NCI-H460 (cell line): ENCODE data around the gene TSHR. TPM values are rescaled to one million over a fixed set of nuclear protein-coding genes. Genes with fewer than 3 reads are reported as not detected.
"Not testable (repeated sequence)": the region's sequence is repeated elsewhere in the genome, so short reads cannot be mapped to it uniquely, and the experiment has no call there.

ENCODE experiments used
- DNase-seq: peaks from one replicate; pipeline ENCODE4 v3.0.0-alpha.2; 2016; ENCODE audit warnings: low read depth; ENCODE audit errors: extremely low read depth
- total RNA-seq: library from RNA; depleted of rRNA; stranded (reverse); fragments of >200 nt; shearing (Covaris generic); gene quantifications from 2 replicates; pipeline ENCODE4 v1.2.3, GENCODE V29; 2014

TSHR gene
- total RNA-seq, 1 experiment from 2014 or later: not detected

DNA sequence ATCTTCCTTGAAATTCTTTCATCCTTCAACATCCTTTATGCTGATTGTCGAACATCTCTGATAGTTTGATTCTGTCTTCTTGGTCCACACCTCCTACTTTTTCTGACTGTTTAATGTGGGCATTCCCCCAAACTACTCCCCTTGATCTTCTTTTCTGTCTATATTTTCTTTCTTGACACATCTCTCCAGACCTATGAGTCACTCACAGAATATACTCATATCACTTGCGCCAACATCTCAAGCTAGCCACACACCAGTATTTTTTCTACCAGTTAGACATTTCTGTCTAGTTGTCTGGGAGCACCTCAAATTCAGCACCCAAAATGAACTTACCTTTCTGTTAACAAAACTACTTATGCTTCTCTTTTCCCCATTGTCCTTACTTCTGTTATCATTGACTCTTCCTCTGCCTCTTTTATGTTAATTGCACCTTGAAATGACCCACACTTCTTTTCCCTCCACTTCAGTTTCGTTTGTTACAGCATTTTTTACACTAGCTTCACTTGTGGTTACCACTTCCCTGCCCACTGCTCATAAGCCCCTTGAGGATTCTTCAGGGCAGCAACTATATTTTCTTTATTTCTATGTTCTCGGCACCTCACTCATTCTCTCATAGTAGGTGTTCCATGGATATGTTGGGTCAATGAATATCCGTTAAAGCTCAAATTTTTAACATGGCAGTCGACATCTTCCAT, 33.5 kb downstream of the TSHR start:
- no peak for DNase-seq

DNA sequence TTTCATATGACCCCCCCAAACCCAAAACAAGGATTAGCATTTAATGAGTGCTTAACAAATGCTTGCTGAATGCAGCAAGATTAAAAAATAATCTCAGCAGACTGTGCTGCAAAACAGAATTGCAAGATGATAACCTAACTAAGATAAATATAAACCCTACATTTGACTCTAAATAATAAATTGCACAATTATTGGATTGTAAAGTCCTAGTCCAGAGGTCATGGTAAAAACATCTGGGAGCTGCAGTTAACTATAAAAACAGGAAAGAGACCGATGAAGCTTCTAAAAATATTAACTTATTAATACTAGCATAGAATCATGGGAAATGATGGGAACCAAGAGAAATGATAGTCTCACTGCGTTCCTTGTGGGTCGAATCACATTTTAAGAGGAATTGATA, 37.2 kb downstream of the TSHR start:
- DNase-seq: no peak

DNA sequence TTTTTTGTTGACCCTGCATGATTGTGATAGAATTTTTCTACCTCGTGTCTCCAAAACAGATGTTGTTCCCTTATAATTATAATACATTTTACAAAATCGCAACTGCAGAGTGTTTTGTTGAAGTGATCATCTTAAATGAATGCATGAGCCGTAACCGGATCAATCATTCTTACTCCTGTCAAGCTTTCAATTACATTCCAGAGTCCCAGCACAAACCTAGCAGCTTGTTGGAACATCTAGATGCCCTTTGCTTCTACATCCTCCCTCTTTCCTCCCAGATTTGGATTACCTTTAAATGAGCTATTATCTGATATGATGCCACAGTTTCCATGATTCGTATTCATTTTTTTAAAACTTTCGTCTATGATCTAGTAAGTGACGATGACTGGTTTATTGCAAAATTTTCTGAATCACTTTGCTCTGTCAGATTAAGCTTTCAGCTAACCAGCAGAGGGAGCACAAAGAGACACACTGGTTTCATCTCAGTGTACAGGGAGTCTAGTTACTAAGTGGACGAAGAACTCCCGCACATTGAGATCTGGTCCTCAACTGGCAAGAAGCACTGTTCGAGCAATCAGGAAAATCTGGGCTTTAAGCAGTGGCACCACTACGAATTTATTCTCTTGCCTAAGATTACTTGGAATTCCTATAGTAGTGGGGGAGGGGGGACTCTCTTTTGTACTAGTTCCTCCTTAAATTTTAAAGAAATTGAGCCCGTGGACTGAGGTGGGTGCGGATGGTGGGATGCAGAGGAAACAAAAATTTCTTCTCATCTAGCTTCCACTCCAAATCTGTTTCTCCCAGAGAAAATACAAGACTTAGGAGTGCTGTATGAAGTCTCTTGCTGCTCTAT, 40.9 kb downstream of the TSHR start:
- peak; percentile 71 for DNase-seq

DNA sequence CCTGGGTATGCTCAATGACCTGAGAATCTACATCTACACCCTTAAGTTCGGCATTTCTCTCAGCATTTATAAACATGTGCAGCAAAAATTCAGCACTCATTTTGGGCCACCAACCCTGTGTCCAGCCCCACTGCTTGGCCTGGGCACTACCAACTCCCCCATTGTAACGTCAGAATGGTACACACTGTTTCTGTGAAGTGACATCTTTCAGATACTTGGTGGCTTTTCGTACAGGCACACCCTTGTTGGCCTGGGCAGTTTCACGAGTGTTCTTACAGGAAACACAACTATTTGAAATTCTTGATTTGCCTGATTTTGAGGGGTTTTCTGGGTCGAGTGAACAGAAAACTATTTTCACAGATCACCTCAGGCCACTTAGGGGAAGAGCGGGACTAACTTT, 46.0 kb downstream of the TSHR start:
- DNase-seq: no peak

DNA sequence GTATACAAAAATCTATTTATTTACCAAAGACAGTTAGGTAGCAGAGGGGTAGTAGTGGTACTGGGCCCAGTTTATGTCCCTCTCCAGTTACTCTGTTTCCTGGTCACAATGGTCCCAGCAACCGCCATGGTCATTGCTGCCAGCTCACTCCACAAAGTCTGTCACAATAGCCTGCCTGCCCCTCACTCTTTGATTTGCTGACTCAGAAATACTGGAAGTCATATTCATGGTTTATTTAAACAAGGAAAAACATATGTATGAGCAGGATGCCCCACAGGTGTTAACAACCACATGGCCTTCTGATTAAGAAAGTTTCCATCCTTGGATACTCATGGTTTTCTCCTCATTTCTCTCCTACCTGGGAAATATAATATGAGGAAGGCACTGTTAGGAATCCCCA, 49.2 kb downstream of the TSHR start:
- DNase-seq: no peak

DNA sequence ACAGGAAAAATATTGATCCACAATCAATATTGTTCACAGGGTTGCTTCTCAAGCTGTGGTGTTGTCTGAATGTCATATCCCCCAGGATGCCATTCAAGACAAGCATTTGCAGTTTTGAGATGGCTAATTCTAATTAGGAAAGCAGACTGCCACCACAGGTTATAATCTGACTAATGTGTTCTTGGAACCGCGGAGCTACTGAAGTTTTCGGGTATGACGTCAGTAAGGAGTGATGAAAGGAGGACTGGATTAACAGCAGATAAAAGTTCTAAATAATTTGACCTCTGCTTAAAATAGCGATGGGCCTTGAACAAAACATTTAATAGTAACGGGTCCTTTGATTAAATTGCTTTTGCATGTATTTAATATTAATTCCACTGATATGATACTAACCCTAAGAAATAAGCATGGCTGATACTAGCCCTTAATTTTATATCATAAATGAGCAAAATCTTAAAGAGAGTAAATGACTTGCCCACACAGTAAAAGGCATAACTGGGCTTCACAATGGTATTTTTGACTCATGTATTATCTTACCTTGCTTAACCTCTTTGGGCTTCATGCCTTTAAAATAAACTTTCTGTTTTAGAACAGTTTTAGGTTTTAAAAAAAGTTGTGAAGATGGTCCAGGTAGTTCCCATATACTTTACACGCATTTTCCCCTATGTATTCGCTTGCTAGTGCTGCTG, 50.3 kb downstream of the TSHR start:
- DNase-seq: no peak

DNA sequence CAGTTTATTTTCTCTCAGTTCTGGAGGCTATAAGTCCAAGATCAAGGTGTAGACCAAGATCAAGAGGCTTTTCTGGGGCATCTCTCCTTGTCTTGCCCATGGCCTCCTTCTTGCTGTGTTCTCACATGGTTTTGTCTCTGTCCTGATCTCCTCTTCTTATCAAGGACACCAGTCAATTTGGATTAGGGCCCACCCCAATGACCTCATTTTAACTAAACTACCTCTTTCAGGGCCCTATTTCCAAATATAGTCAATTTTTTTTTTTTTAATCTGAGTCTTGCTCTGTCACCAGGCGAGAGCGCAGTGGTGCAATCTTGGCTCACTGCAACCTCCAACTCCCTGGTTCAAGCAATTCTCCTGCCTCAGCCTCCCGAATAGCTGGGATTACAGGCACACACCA, 50.8 kb downstream of the TSHR start:
- DNase-seq: no peak

DNA sequence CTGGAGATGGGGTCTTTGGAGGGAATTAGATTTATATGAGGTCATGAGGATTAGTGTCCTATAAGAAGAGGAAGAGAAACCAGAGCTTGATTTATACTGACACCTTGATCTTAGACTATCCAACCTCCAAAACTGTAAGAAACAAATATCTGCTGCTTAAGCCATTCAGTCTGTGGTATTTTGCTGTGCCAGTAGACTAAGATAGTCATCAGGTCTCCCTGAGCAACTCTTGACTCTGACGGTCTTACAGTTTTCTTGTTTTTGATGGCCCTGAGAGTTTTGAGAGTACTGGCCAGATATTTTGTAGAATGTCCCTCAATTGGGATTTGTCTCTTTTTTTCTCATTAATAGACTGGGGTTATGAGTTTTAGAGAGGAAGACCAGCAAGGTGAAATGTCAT, 51.7 kb downstream of the TSHR start:
- no peak for DNase-seq

DNA sequence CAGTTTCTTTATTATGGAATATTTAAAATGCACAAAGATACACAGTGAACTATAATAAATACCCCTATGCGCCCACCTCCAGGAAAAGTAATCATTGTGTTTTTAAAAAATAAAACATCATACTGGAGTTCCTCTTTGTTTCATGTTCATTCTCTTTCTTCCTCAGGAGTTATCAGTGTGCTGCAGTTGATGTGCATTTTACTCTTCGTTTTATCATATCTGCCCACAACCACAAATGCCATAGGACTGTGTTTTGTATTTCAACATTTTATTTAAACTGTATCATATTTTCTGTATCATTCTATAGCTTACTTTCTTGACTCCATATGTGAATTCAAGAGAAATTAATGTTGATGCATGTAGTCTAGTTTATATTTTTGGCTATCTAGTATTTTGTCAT, 53.9 kb downstream of the TSHR start:
- DNase-seq: no peak

DNA sequence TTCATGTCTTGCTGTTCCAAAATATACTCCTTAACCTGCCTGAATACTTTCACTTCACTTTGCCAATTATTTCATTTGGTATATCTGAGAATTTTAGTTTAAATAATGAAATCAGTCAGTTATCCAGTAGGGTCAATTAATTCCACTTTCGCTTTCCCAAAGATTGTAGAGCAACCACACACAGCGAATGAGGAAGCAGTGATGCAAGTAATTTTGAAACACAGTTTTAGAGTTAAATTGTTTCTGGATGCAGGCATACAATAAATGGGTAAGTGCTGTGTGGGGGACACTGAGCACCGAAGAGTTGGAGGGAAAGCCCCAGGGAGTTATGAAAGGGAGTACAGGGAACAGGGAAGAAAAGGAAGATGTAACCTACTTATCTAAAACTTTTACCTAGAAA, 62.8 kb downstream of the TSHR start:
- DNase-seq: no peak

DNA sequence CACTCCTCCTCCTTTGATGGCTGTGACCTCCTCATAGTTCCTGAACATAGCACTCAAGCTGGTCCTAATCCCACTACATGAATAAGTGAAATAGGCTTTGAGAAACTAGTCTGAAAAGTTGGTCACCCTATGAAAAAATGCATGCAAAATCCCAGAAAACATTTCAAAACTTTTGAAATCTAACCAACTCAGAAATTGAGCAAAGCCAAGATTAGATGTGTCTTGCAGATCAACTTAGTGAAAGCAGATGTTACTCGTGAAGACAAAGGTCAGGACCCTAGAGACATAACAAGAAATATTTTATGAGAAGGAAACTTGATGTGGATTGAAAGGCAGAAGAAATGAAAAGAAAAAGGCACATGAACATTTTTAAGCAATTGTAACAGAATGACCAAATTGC, 63.3 kb downstream of the TSHR start:
- no peak for DNase-seq

DNA sequence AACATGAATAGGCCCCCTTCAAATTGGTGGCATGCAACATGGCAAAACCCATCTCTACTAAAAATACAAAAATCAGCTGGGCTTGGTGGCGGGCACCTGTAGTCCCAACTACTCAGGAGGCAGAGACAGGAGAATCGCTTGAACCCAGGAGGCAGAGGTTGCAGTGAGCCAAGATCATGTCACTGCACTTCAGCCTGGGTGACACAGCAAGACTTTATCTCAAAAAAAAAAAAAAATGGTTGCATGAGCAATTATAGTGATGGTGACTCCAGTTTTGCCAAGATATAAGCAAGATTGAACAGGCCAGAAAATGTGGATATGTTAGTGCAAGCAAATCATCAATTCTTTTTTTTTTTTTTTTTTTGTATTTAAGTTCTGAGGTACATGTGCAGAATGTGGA, 63.7 kb downstream of the TSHR start:
- DNase-seq: not testable (repeated sequence)

DNA sequence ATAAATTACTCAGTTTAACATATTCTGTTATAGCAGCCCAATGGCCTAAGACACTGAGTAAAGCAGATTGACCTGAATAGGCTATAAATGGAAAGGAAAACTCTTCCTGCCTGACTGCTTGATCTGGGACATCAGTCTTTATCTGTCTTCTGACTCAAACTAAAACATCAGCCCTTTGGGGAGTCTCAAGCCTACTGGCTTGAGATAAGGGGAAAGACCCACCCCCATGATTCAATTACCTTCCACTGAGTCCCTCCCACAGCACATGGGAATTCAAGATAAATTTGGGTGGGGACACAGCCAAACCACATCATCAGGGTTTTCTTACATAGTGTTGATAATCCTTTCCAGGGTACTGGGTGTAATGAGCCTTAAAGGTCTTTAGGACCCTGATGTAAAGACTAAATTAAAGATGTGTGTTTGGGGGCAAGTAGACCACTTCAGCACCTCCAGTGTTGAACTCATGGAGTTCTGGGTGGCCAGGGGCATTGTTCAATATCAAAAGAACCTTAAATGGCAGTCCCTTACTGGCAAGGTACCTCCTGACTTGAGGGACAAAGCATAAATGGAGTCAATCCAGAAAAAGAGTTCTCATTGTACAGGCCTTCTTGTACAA, 67.8 kb downstream of the TSHR start:
- no peak for DNase-seq

DNA sequence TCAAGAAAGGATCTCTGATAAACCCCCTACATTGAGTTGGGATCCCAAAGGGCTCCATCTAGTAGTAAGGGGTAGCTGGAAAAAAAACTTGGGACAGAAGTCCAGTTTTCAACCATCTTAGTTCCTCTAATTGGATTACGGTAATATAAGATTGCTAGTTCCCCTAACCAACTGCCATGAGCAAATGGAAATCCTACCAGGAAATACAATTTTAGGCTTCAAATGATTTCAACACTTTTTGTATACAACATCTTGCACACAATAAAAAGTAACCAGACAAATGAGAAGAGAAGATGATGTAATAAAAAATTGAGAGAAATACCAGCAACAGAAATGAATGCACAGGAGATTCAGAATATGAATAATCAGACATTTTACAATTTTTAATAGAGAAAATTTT, 73.0 kb downstream of the TSHR start:
- DNase-seq: no peak

DNA sequence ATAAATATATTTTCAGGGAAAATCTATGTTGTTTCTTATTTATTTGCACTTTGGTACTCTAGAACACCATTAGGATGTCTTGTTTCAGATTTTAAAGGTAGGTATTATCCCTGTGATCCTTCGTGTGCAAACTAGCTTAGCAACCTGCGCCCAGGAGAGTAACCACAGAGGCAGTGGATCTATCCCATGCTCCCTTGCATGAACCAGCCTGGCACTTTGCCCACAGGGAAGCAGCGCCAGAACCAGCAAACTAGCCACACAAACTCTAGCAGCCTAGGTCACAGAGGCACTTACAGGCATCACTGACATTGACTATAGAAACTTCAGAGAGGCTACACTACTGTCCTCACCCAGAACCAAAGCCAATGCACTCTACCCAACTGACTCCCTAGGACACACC, 76.1 kb downstream of the TSHR start:
- DNase-seq: no peak

DNA sequence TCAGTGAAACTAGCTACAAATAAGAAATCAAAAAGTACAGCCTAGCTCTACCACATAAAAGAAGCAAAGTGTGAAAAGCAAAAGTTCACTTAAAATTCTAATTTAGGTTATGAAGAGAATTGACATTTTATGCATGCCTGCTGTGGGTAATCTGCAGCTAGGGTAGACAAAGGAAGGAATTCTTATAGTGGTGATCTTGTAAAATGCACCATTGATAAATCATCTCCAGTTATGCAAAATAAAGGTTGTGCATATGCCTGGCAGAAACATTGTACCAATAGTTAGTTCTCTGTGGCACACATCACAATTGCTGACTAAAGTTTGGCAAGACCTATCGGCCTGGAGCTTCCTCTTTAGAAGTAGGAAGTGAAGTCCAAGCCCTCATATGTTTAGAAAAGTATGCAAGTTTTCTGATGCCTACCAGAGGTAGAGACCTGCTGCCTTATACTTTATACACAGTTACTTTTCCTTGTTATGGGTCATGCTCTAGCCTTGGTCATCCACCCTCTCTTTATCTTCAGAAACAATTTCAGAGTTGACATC, 78.3 kb downstream of the TSHR start:
- DNase-seq: no peak

DNA sequence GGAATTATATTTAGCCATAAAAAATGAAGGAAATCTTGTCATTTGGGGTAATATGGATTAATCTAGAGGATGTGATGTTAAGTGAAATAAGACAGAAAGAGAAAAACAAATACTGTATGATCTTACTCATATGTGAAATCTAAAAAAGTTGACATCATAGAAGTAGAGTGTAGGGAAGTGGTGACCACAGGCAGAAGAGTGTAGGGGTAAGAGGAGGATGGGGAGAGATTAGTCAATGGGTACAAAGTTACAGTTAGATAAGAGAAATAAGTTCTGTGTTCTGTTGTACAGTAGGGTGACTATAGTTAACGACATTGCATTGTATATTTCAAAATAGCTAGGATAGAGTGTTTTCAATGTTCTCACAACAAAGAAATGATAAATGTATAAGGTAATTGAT, 87.0 kb downstream of the TSHR start:
- DNase-seq: no peak

DNA sequence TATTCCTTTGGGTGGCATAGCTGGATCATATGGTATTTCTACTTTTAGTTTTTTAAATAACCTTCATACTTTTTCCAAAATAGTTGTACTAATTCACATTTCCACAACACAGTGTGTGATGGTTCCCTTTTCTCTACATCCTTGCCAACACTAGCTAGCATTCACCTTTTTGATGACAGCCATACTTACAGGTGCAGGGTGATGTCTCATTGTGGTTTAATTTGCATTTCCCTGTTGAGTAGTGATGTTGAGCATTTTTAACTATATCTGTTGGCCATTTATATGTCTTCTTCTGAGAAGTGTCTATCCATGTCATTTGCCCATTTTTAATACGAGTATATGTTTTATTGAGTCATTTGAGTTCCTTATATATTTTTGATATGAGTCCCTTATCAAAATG, 96.1 kb downstream of the TSHR start:
- no peak for DNase-seq

DNA sequence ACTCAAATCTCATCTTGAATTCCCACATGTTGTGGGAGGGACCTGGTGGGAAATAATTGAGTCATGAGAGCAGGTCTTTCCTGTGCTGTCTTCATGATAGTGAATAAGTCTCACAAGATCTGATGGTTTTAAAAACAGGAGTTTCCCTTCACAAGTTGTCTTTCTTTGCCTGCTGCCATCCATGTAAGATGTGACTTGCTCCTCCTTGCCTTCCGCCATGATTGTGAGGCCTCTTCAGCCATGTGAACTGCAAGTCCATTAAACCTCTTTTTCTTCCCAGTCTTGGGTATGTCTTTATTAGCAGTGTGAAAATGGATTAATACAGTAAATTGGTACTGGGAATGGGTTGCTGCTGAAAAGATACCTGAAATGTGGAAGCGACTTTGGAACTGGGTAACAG, 98.6 kb downstream of the TSHR start:
- not testable (repeated sequence) for DNase-seq

DNA sequence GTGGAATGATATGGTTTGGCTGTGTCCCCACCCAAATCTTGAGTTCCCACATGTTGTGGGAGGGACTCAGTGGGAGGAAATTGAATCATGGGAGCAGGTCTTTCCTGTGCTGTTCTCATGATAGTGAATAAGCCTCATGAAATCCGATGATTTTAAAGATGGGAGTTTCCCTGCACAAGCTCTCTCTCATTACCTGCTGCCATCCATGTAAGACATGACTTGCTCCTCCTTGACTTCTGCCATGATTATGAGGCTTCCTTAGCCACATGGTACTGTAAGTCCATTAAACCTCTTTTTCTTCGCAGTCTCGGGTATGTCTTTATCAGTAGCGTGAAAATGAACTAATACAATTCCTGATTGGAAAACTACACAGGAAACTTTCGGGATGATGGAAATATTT, 100.5 kb downstream of the TSHR start:
- DNase-seq: no peak

DNA sequence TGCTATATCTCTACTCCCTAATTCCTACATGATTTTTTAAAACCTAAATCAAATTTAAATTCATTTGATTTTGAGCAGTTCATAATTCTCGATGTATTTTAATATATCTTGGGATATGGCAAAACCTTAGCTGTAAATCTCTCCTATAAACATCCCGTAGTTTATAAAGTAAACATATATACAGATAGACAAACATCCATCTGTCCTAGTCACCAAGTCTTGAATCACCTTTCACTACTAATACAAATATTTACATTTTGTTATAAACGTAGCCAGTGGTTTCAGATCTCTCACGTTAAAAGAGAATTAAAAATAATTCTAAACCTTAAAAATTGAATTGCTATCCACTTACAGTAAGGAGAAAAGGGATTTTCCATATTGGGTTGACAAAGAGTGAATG, 107.0 kb downstream of the TSHR start:
- no peak for DNase-seq
